HEK293 (cell line): ENCODE results near the gene CELA2A.

ENCODE experiments used
- PRDM1 ChIP-seq: fragments of 450-650 bp; formaldehyde crosslinking; IDR thresholded peaks from 2 replicates; pipeline ENCODE4; 2016; ENCODE audit warnings: missing biosample characterization, missing genetic modification characterization
- ZNF76 ChIP-seq: fragments of 450-650 bp; formaldehyde crosslinking; IDR thresholded peaks from 2 replicates; pipeline ENCODE4; 2016; ENCODE audit warnings: low read depth, missing biosample characterization, missing genetic modification characterization, borderline replicate concordance
- TF ChIP-seq, protein P1 (sequence below): fragments of 450-650 bp; formaldehyde crosslinking; IDR thresholded peaks from 2 replicates; pipeline ENCODE4 v1.5.1; 2016; ENCODE audit warnings: missing biosample characterization, missing genetic modification characterization

DNA sequence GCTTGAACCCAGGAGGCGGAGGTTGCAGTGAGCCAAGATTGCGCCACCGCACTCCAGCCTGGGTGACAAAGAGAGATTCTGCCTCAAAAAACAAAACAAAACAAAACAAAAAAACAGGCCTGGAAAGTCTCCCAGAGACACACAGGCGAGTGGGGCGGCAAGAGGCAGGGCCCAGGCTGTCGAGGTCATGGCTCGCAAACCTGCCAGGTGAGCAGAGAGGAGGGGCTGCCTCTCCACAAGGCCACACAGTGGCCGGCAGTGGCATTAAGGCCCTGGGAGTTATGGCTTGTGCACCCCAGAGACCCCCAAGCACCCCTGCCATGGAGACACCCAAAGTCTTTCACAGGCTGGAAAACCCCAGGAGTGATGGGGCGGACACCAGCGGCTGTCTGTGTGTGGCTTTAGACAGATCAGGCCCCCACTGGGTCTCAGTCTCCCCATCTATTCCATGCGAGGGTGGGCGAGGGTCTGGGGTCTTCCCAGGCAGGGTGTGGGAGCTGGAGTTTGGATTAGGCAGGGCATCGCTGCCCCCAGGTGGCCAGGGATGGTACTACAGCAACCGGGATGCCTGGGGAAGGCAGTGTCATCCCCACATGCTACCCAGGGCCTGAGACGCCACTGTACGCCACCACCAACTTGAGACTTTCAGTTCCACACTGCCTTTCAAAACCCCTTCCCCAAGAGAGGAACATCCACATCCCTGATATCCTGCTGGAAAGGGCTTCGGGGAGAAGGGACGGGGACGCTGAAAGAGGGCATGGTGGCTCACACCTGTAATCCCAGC lies 25.6 kb upstream of the CELA2A start:
- TF ChIP-seq PRDM1 (no peak), ZNF76 (tag by site-specific recombination) (no peak)
- TF ChIP-seq, protein P1, sequence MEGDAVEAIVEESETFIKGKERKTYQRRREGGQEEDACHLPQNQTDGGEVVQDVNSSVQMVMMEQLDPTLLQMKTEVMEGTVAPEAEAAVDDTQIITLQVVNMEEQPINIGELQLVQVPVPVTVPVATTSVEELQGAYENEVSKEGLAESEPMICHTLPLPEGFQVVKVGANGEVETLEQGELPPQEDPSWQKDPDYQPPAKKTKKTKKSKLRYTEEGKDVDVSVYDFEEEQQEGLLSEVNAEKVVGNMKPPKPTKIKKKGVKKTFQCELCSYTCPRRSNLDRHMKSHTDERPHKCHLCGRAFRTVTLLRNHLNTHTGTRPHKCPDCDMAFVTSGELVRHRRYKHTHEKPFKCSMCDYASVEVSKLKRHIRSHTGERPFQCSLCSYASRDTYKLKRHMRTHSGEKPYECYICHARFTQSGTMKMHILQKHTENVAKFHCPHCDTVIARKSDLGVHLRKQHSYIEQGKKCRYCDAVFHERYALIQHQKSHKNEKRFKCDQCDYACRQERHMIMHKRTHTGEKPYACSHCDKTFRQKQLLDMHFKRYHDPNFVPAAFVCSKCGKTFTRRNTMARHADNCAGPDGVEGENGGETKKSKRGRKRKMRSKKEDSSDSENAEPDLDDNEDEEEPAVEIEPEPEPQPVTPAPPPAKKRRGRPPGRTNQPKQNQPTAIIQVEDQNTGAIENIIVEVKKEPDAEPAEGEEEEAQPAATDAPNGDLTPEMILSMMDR (tag by site-specific recombination), result peak; percentile 84
